GM12874 (cell line): Measurements from ENCODE around the gene ARHGEF4.

Experiments used
- TF ChIP-seq, protein P1 (sequence below): IDR thresholded peaks from 2 replicates; pipeline ENCODE4 v1.5.1; 2011; ENCODE audit warnings: low read depth, mild to moderate bottlenecking, control low read depth, low read length, moderate library complexity; ENCODE audit not compliant: insufficient read depth

ARHGEF4 gene

DNA sequence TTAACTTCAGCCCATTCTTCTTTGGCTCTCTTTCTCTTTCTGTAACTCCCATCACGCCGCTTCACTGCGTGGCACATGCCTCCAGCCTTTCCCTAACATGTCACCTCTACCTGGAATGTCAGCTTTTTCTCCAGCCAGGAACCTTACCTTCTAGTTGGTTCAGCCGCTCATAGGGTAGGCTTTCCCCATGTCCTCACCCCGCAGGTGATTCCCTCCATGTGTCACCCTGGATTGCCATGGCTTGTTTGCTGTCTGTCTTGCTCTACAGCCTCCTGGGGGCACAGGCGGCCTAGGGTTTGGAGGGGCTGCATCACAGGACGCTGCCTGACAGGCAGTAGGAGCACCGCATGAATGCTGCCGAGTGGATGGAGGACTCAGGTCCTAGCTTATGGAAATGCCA lies 39.2 kb downstream of the ARHGEF4 start:
- TF ChIP-seq, protein P1, sequence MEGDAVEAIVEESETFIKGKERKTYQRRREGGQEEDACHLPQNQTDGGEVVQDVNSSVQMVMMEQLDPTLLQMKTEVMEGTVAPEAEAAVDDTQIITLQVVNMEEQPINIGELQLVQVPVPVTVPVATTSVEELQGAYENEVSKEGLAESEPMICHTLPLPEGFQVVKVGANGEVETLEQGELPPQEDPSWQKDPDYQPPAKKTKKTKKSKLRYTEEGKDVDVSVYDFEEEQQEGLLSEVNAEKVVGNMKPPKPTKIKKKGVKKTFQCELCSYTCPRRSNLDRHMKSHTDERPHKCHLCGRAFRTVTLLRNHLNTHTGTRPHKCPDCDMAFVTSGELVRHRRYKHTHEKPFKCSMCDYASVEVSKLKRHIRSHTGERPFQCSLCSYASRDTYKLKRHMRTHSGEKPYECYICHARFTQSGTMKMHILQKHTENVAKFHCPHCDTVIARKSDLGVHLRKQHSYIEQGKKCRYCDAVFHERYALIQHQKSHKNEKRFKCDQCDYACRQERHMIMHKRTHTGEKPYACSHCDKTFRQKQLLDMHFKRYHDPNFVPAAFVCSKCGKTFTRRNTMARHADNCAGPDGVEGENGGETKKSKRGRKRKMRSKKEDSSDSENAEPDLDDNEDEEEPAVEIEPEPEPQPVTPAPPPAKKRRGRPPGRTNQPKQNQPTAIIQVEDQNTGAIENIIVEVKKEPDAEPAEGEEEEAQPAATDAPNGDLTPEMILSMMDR: no peak

DNA sequence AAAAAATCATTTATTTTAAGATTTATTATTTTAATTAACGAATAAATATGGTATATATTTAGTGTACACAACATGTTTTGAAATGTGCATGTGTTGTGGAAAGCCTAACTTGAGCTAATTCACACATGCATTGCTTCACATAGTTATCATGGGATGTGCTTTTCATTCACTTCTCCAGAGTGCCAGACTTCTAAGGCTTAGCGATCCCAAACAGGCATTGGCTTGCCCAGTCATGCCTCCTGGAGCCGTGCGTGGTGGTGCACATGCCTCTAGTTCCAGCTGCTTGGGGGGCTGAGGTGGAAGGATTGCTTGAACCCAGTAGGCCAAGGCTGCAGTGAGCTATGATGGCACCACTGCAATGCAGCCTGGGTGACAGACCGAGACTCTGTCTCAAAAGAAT lies 40.5 kb downstream of the ARHGEF4 start:
- TF ChIP-seq, protein P1: no peak

DNA sequence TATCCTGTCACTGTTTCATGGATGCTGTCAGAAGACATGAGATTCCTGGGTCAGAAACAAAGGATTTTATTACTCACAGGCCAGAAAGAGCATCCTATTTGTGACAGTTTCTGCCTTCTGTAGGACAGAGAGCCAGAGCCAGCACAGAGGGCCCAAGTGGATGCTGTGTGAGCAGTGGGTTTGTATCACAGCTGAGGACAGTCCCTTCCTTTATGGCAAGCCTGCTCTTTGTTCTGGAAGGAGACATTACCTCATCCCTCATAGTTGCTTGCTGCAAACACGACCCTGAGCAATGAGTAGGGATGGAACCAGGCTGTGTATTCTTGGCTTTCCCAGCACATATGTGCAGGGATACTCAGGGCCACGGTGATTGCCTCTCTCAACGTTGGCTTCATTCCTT lies 41.6 kb downstream of the ARHGEF4 start:
- TF ChIP-seq, protein P1: no peak

DNA sequence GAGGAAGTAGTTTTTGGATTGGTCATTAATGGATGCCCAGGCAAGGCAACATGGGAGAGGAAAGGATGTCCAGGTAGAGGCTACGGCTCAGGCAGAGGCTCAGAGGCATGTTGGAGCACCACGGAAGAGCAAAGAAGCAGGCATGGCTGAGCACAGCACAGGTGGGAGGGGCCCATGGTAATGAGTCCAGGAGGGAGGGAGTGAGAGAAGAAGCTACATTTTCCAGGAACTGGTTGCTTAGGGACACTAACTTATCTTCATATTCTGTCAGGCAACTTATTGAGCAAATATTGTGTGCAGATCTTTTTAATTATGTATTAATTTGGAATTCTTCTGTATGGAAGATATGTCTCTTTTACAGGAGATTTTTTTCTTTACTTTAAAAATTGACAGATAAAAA lies 42.2 kb downstream of the ARHGEF4 start:
- TF ChIP-seq, protein P1: no peak

DNA sequence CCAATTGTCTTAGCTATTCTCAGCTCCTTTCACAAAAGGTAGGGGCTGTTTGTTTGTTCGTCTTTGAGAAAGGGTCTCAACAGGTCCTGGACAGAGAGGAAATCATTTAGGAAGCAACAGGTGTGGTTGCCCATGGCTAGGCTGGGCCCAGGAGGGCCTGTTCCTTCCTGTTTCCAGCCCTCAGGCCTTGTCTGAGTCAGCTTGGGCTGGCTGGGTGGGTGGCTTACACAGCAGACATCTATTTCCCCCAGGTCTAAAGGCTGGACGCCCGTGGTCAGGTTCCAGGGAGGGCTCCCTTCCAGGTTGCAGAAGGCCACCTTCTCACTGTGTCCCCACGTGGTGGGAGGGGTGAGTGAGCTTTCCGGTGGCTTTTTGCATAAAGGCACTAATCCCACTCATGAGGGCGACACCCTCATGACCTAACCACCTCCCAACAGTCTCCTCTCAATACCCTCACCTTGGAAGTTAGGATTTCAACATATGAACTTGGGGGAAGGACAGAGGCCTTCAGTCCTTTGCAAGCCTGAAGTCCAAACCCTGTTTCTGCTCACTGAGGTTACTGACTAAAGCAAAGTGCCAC lies 45.5 kb downstream of the ARHGEF4 start:
- TF ChIP-seq, protein P1: no peak

DNA sequence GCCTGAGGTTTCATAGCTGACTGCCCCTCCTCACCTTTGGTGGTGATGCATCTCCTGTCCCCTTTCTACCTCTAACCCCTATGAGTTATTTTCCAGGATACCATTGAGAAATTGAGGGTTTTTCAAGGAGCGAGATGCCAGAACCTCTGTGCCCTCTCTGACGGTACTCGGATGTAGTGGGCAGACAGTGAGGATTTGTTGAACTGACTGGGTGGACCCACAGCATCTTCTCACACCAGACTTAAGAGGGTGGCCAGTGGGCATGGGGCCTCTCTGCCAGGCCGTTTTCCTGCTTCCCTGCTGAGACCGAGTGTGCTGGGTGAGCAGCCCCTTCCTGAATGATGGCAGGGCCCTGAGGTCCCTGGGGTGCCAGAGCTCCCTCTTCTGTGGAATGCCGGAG lies 46.3 kb downstream of the ARHGEF4 start:
- TF ChIP-seq, protein P1: no peak

DNA sequence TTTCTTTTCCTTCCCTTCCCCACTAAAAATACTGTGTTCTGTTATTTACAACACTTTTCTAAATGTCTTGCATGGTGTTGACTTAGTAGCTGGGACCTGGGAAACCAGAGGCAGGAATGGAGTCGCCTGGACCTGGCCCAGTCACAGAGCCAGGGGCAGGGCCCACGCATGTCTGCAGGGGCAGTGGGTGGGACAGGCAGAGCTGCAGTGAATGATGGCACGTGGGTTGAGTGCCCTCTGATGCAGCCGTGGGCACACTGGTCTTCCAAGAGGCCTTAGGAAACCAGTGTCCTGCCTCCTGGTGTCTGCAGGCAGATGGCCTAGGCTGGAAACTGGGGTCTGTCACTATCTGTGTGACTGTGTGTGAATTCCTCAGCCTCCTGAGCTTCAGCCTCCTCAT lies 46.8 kb downstream of the ARHGEF4 start:
- TF ChIP-seq, protein P1: no peak

DNA sequence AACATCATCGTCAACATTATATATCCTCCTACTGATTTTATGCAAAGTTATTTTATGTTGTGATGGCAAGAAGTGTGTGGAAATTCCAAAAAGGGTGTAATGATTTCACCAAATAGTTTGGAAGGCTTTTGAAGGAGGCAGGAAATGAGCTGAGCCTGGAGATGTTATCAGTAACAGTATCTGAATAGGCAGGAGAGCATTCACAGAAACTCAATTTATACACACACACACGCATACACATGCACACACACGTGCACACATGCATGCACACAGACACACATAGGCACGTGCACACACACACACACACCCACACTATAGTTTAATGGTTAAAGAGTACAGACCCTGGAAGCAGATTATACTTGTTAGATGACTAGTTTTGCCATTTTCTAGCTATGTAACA lies 47.3 kb downstream of the ARHGEF4 start:
- TF ChIP-seq, protein P1: no peak
